Erythroblast (primary cell): Measurements from ENCODE around the gene OR6J1.

Experiments
- GATA1 ChIP-seq: IDR thresholded peaks from 2 replicates; pipeline ENCODE4 v1.6.1; 2011; ENCODE audit warnings: low read depth, mild to moderate bottlenecking, control low read depth, low read length, moderate library complexity
- POLR2A ChIP-seq: IDR thresholded peaks from 2 replicates; pipeline ENCODE4 v1.6.1; 2011; ENCODE audit warnings: mild to moderate bottlenecking, low read length

- TF ChIP-seq POLR2A, result peak; percentile 61
- no peak for TF ChIP-seq GATA1
Measured at GRCh38 chr14:22650960-22651521, 6.9 kb upstream of the OR6J1 start.
